Measurements from ENCODE around the gene NFIA.

Gene NFIA

GRCh38 chr1:61132176-61132638 is 49.8 kb downstream of the NFIA start:
- TF ChIP-seq, protein P1, sequence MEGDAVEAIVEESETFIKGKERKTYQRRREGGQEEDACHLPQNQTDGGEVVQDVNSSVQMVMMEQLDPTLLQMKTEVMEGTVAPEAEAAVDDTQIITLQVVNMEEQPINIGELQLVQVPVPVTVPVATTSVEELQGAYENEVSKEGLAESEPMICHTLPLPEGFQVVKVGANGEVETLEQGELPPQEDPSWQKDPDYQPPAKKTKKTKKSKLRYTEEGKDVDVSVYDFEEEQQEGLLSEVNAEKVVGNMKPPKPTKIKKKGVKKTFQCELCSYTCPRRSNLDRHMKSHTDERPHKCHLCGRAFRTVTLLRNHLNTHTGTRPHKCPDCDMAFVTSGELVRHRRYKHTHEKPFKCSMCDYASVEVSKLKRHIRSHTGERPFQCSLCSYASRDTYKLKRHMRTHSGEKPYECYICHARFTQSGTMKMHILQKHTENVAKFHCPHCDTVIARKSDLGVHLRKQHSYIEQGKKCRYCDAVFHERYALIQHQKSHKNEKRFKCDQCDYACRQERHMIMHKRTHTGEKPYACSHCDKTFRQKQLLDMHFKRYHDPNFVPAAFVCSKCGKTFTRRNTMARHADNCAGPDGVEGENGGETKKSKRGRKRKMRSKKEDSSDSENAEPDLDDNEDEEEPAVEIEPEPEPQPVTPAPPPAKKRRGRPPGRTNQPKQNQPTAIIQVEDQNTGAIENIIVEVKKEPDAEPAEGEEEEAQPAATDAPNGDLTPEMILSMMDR (IDR thresholded peaks at IDR 0.05; ENCODE audit: low read depth, low read length) = no peak
- no peak overlapping the region for H3K4me3 ChIP-seq (ENCODE audit: low read depth, low read length)
- DNase-seq (ENCODE audit: low read depth, low spot score) = peak; percentile 41
- in situ Hi-C loops (cut with HindIII; ENCODE audit: low sequenced_read_pairs) = no loop called here

- H3K4me3 ChIP-seq (ENCODE audit: low read depth, low read length) = no peak overlapping the region
Observed at GRCh38 chr1:61132645-61133334, 50.4 kb downstream of the NFIA start.

GRCh38 chr1:61133335-61134019 is 51.1 kb downstream of the NFIA start:
- DNase-seq (ENCODE audit: low read depth, low spot score) = no peak
- in situ Hi-C loops (cut with HindIII; ENCODE audit: low sequenced_read_pairs) = no loop called here
- TF ChIP-seq, protein P1 (IDR thresholded peaks at IDR 0.05; ENCODE audit: low read depth, low read length) = no peak
- H3K4me3 ChIP-seq (ENCODE audit: low read depth, low read length) = no peak overlapping the region

More at GRCh38 chr1:61132645-61133334, 50.4 kb downstream of the NFIA start:
- TF ChIP-seq, protein P1 (IDR thresholded peaks at IDR 0.05; ENCODE audit: low read depth, low read length) = no peak
- in situ Hi-C loops (cut with HindIII; ENCODE audit: low sequenced_read_pairs) = no loop called here
- peak; percentile 48 for DNase-seq (ENCODE audit: low read depth, low spot score)

- in situ Hi-C loops (cut with HindIII; ENCODE audit: low sequenced_read_pairs) = no loop called here
- no peak overlapping the region for H3K4me3 ChIP-seq (ENCODE audit: low read depth, low read length)
- TF ChIP-seq, protein P1 (IDR thresholded peaks at IDR 0.05; ENCODE audit: low read depth, low read length) = no peak
- no peak for DNase-seq (ENCODE audit: low read depth, low spot score)
Observed at GRCh38 chr1:61135291-61135690, 52.9 kb downstream of the NFIA start.

DNA sequence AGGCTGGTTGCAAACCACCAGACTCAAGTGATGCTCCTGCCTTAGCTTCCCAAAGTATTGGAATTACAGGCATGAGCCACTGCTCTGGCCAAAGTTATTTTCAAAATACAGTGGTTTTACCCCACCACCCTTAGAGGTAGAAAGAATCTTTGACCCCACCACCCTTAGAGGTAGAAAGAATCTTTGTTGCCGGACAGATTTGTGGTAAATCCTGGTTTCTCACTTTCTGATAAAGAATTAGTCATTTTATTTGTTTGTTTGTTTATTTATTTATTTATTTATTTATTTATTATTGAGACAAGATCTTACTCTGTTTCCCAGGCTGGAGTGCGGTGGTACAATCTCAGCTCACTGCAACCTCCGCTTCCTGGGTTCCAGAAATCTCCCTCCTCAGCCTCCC is 55.9 kb downstream of the NFIA start:
- no peak for DNase-seq (ENCODE audit: low read depth, low spot score)
- in situ Hi-C loops (cut with HindIII; ENCODE audit: low sequenced_read_pairs) = no loop called here
- no peak overlapping the region for H3K4me3 ChIP-seq (ENCODE audit: low read depth, low read length)
- TF ChIP-seq, protein P1 (IDR thresholded peaks at IDR 0.05; ENCODE audit: low read depth, low read length) = no peak

- no peak overlapping the region for H3K4me3 ChIP-seq (ENCODE audit: low read depth, low read length)
- in situ Hi-C loops (cut with HindIII; ENCODE audit: low sequenced_read_pairs) = no loop called here
- TF ChIP-seq, protein P1 (IDR thresholded peaks at IDR 0.05; ENCODE audit: low read depth, low read length) = no peak
- peak; percentile 50 for DNase-seq (ENCODE audit: low read depth, low spot score)
Observed at GRCh38 chr1:61138921-61139774, 56.8 kb downstream of the NFIA start.

Measured in astrocyte of the spinal cord (primary cell).